Neutrophil (primary cell): Measurements from ENCODE around the gene GTF3C1.

Experiments
- H3K27ac ChIP-seq: fragments of 200-600 bp; sonication (generic); 2 replicates; pipeline ENCODE4 v1.5.1; 2016; ENCODE audit warnings: mild to moderate bottlenecking, moderate library complexity
- H3K27me3 ChIP-seq: fragments of 200-600 bp; sonication (generic); 2 replicates; pipeline ENCODE4 v1.6.0; 2016; ENCODE audit warnings: mild to moderate bottlenecking
- H3K36me3 ChIP-seq: fragments of 200-600 bp; sonication (generic); 2 replicates; pipeline ENCODE4 v1.5.1; 2017
- H3K4me1 ChIP-seq, 2 experiments: fragments of 200-600 bp in 1 of 2; sonication (generic) in 1 of 2; 1 replicate in 1 of 2; 2 replicates in 1 of 2; pipeline versions ENCODE4 v1.5.1 to v1.6.1; 2013 to 2016; ENCODE audit warnings: low read depth in 1 of 2, low read length in 1 of 2, mild to moderate bottlenecking in 1 of 2, moderate library complexity in 1 of 2; ENCODE audit not compliant: control insufficient read depth in 1 of 2, insufficient read depth in 1 of 2
- H3K4me3 ChIP-seq, 2 experiments: fragments of 200-600 bp in 1 of 2; sonication (generic) in 1 of 2; 1 replicate in 1 of 2; 2 replicates in 1 of 2; pipeline ENCODE4 v1.5.1; 2013 to 2016; ENCODE audit warnings: low read depth in 1 of 2, low read length in 1 of 2, mild to moderate bottlenecking in 1 of 2, moderate library complexity in 1 of 2
- H3K9me3 ChIP-seq: fragments of 200-600 bp; sonication (generic); 2 replicates; pipeline ENCODE4 v1.5.1; 2016
- TF ChIP-seq, protein P1 (sequence below): fragments of 200-600 bp; sonication (generic); IDR thresholded peaks from 2 replicates; pipeline ENCODE4 v1.5.1; 2016; ENCODE audit warnings: antibody characterized with exemption

The GTF3C1 gene

DNA sequence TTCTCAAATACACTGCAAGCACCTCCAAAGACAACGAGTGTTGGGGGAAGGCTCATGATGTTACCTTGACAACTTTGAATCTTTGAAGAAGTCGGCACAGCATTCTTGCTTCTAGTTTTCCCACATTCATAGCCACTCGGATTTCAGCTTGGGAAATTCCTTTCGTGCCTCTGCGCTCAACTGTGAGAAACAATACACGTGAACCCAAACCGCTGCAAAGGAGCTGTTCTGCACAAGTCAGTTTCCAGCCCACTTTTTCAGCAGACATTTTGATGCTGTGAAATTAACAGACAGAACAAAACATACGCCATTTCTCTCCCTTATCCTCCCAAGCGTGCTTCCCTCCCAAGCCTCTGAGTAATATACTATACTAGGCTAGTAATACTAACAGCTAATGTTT, 41.2 kb downstream of the GTF3C1 start:
- Histone ChIP-seq H3K36me3 (peaks cover 92% of the 10 kb centered on the region), H3K4me3 (no peak overlapping the region), H3K9me3 (no peaks in the 10 kb centered on the region), H3K27me3 (no peaks in the 10 kb centered on the region), H3K4me1 (no peaks in the 10 kb centered on the region), H3K27ac (no peak overlapping the region)
- TF ChIP-seq, protein P1, sequence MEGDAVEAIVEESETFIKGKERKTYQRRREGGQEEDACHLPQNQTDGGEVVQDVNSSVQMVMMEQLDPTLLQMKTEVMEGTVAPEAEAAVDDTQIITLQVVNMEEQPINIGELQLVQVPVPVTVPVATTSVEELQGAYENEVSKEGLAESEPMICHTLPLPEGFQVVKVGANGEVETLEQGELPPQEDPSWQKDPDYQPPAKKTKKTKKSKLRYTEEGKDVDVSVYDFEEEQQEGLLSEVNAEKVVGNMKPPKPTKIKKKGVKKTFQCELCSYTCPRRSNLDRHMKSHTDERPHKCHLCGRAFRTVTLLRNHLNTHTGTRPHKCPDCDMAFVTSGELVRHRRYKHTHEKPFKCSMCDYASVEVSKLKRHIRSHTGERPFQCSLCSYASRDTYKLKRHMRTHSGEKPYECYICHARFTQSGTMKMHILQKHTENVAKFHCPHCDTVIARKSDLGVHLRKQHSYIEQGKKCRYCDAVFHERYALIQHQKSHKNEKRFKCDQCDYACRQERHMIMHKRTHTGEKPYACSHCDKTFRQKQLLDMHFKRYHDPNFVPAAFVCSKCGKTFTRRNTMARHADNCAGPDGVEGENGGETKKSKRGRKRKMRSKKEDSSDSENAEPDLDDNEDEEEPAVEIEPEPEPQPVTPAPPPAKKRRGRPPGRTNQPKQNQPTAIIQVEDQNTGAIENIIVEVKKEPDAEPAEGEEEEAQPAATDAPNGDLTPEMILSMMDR = no peak

DNA sequence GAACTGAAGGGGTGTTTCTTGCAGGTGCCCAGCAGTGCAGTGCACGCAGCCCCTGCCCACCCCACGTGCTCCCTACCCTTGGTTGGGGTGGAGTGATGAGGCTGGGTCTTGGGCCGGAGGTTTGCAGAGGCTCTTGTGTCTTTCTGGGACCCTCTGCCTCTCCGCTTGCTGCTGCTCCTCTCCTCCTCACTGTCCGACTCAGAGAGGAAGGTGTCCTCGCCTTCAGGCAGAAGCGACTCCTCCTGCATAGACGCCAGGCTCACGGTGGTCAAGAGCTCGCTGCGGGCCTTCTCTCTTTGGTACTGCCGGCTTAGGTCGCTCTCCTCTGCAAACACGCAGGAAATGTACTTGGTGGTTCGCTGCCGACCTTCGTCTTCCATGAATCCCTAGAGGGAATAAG, 42.9 kb downstream of the GTF3C1 start:
- Histone ChIP-seq H3K27ac (no peak overlapping the region), H3K4me1 (no peaks in the 10 kb centered on the region), H3K36me3 (peaks cover 97% of the 10 kb centered on the region), H3K4me3 (no peak overlapping the region), H3K9me3 (no peaks in the 10 kb centered on the region), H3K27me3 (no peaks in the 10 kb centered on the region)
- TF ChIP-seq, protein P1 = no peak

DNA sequence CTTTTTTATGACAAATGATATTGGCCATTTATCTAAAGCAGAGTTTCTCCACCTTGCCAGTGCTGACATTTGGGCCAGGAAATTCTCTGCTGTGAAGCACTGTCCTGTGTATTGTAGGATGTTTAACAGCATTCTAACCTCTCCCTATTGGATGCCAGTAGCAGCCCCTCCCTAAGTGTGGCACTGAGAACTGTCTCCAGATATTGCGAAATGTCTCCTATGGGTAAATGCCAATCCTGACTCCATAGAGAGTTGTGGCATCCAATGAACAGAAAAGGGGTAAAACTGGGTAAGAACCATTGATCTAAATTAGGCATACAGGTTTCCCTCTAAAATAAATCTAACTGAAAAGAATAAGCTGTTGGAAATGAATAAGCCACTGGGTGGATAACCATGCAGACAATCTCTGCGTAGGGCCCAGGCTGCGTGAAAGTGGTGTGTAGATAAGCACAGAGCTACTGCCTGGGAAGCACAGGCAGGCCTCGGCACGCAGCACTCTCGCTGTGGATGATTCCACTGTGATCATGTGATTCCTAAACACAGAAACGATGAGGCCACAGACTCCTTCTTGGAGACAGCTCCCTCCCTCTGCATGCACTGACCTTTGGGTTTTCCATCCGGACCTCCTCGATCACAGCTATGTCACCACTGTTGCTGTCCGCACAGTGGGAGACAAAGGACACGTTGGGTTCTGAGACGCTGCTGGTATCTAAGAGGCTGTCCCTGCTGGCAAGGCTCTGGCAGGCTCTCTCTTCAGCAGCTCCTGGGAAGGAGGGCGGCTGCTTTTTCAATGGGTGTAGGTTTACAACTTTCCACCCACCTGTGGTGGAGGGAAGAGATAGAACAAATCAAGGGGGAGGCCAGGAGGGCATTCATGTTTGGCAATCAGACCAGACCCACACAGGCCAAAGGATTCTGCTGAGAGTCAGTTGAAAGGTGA, 44.1 kb downstream of the GTF3C1 start:
- no peak overlapping the region for H3K4me3 ChIP-seq
- no peak overlapping the region for H3K27ac ChIP-seq
- H3K36me3 ChIP-seq = peaks cover 97% of the 10 kb centered on the region
- no peaks in the 10 kb centered on the region for H3K4me1 ChIP-seq
- TF ChIP-seq, protein P1 = no peak
- no peaks in the 10 kb centered on the region for H3K9me3 ChIP-seq
- no peaks in the 10 kb centered on the region for H3K27me3 ChIP-seq

DNA sequence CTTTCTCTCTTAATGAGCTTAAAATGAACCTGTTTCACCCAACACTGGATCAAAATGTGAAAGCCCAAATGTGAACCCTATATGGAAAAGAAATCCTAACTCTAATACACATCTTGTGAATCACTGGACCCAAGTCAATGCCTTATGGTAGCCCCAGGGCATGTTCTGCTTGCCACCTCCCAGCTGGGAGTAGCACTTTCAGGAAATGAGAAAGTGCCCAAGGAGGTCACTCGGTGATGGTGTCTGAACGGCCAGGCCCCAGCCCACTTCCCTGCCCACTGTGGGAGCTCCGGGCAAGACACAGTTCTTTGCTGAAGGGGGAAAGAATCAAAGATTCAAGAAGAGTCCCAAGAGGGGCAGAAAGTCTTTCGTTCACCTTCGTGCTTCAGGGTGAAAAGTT, 46.1 kb downstream of the GTF3C1 start:
- Histone ChIP-seq H3K27me3 (no peaks in the 10 kb centered on the region), H3K27ac (no peak overlapping the region), H3K9me3 (no peaks in the 10 kb centered on the region), H3K4me3 (no peak overlapping the region), H3K36me3 (peaks cover 100% of the 10 kb centered on the region), H3K4me1 (no peaks in the 10 kb centered on the region)
- TF ChIP-seq, protein P1 = no peak

DNA sequence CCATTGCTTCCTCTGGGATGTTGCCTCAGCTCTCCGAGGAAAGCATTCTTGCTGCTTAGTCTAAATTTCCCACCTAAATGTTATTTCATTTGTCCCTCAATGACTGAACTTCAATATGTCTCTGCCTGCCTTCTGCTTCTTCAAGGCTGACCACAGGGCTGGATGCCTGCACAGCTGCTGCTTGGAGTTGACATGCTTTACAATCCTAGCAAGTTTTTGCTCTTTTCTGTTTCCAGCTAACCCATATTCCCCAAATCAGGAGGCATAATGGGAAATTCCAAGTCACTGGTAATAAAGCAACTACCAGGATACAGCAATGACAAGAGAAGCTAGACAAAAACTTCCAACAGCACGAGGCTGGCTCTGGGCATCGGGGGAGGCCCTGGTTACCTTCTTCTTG, 48.9 kb downstream of the GTF3C1 start:
- peaks cover 100% of the 10 kb centered on the region for H3K36me3 ChIP-seq
- TF ChIP-seq, protein P1 = no peak

More for the DNA sequence above, 48.9 kb downstream of the GTF3C1 start:
- no peak overlapping the region for H3K4me3 ChIP-seq
- peaks cover 3% of the 10 kb centered on the region for H3K9me3 ChIP-seq
- H3K4me1 ChIP-seq = no peaks in the 10 kb centered on the region
- H3K27me3 ChIP-seq = no peaks in the 10 kb centered on the region
- H3K27ac ChIP-seq = no peak overlapping the region
